Choroid plexus epithelial cell (primary cell): ENCODE results near the gene PCED1A.
"Not testable (repeated sequence)": the region's sequence is repeated elsewhere in the genome, so short reads cannot be mapped to it uniquely, and the experiment has no call there.

Experiments
- DNase-seq: peaks from one replicate; pipeline ENCODE4 v3.0.0-alpha.2; 2010; ENCODE audit warnings: low read depth
- H3K4me3 ChIP-seq: 2 replicates; pipeline ENCODE4 v1.5.1; 2011; ENCODE audit warnings: low read depth, mild to moderate bottlenecking, control low read depth, low read length, moderate library complexity
- TF ChIP-seq, protein P1 (sequence below): conservative IDR thresholded peaks from 2 replicates; pipeline ENCODE4 v1.5.1; 2011; ENCODE audit warnings: low read depth, mild to moderate bottlenecking, control low read depth, inconsistent platforms, low read length, moderate library complexity

Gene PCED1A

DNA sequence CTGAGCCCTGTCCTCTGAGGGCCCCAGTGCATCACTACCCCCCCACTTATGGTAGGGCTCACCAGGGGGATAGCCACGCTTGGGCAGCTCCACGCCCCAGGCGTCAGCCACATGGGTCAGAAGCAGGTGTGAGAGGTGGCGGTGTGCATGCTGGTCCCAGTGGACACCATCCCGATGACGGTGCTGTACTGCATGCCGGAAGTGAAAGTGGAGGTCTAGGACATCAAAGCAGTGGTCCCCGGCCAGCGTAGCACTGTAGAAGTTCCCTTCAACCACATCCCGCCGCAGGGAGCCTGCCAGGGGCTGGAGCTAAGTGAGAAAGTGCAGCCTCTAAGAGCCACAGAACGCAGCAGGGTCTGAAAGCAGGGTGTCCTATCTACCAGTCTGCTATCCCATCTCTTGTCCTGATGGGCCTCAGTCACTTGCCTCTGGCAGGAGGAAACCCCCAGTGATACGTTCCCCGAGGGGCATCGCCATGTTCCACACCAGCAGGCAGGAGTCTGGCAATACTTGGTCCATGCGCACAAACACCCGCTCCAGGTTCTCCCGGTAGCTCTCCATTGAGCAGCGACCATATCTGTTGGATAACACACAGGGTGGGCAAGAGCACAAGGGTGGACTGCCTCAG is 2.2 kb downstream of the PCED1A start:
- TF ChIP-seq, protein P1, sequence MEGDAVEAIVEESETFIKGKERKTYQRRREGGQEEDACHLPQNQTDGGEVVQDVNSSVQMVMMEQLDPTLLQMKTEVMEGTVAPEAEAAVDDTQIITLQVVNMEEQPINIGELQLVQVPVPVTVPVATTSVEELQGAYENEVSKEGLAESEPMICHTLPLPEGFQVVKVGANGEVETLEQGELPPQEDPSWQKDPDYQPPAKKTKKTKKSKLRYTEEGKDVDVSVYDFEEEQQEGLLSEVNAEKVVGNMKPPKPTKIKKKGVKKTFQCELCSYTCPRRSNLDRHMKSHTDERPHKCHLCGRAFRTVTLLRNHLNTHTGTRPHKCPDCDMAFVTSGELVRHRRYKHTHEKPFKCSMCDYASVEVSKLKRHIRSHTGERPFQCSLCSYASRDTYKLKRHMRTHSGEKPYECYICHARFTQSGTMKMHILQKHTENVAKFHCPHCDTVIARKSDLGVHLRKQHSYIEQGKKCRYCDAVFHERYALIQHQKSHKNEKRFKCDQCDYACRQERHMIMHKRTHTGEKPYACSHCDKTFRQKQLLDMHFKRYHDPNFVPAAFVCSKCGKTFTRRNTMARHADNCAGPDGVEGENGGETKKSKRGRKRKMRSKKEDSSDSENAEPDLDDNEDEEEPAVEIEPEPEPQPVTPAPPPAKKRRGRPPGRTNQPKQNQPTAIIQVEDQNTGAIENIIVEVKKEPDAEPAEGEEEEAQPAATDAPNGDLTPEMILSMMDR = no peak
- no peak for DNase-seq
- no peak overlapping the region for H3K4me3 ChIP-seq

DNA sequence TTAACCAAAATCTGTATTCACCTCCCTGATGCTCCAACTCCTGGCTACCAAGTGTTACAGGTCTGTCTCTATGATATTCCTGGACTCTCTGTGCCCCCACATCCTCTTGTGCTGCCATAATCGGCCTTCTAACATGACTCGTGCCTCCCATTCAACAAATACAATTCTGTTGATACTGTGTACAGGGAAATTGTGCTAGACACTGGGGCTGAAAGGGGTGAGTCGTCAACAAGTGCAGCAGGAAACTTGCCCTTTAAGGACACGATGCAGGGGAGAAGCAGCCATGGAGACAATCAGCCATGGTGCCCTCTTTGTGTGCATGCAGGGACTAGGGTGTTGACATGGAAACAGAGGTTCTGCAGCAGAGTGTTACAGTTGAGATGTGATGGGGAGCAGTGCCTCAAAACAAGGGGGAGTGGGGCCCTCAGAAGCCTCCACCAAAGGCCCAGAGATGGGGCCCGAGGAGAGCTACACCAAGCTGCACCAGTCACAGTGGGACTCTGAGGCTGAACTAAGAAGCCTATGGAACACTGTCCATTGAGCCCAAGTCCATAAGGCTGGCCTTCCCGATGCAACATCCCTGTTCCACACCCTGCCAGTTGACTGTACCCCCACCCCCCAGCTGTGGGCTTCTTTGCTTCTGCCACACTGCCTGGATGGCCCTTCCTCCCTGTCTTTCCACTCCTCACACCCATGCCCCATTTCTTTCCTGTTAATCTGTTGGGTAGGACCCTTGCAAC is 3.1 kb downstream of the PCED1A start:
- no peak overlapping the region for H3K4me3 ChIP-seq
- TF ChIP-seq, protein P1 = no peak
- no peak for DNase-seq

DNA sequence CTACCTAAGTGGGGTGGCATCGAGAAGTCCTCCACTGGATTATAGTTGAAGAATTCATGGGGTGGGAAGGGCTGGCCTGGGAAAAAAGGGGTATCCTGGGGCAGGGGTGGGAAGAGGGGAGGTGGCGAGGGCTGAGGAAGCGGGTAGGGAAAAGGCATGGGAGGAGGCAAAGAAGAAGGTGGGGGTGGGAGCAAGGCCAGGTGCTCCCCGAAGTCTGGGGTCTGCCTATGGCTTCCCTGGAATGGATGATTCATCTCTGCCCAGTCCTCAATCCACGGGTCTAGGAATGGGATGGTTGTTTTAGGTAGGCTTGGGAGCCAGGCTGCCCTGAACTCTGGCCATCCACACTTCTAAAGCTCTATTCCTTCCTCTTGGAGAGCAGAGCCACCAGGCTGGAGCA is 4.4 kb downstream of the PCED1A start:
- no peak for DNase-seq
- no peak overlapping the region for H3K4me3 ChIP-seq
- TF ChIP-seq, protein P1 = no peak

DNA sequence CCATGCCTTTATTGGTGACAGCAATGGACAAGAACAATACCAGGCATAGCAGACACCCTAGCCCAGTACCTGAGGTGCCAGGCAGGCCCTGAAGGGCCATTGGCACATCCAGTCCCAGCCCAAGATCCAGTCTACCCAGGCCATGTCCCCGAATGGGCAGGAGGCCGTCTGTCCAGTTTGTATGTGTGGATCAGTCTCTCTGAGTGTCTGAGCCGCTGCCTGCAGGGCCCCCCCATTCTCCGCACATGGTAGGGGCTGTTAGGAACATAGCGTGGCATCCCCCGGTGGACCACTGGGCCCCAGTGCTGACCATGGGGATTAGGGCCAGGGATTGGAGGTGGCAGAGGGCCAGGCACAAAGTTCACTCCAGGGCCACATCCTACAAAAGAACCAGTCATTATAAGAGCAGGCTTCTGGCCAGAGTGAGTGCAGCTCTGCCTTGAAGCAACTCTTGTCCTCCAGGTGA is 5.1 kb downstream of the PCED1A start:
- DNase-seq = no peak
- H3K4me3 ChIP-seq = no peak overlapping the region
- TF ChIP-seq, protein P1 = no peak

DNA sequence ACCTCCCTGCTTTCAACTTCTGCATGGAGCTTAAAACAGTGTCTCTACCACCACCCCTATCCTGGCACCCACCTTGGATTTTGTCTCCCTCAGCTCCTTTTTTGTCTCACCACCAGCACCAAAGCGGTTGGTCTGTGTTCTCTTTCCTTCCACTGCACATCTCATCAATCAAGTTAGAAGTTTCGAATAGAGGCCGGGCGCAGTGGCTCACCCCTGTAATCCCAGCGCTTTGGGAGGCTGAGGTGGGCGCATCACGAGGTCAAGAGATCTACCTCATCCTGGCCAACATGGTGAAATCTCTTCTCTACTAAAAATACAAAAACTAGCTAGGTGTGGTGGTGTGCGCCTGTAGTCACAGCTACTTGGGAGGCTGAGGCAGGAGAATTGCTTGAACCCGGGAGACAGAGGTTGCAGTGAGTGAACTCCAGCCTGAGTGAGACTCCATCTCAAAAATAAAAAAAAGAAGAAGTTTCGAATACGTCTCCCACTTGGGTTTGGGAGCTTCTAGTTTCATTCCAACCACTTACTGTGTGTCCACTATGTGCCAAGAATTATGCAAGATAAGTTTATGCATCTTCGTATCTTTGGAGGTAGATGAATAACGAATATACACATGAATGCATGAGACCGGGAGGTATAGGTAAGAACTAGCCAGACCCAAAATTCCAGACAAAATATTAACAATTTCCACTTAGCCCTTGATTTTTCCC is 5.9 kb downstream of the PCED1A start:
- no peak overlapping the region for H3K4me3 ChIP-seq
- TF ChIP-seq, protein P1 = no peak
- DNase-seq = no peak

DNA sequence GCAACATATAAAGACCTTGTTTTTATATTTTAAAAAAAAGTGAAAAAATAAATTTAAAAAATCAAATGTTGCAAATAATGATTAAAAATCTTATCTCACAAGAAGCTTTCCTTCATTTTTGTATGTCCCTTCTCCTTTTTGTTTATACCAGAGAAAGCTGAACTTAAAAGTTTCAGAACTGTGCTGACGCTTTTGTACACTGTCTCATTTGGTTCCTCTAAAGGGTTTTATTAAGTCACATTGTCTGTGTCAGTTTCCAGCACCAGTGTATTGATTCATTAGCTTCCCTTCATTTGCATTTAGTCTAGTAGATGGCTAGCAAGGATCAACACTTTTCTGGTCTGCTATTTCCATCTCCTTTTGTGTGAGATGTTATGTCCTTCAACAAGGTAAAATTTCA is 6.7 kb downstream of the PCED1A start:
- TF ChIP-seq, protein P1 = no peak

DNA sequence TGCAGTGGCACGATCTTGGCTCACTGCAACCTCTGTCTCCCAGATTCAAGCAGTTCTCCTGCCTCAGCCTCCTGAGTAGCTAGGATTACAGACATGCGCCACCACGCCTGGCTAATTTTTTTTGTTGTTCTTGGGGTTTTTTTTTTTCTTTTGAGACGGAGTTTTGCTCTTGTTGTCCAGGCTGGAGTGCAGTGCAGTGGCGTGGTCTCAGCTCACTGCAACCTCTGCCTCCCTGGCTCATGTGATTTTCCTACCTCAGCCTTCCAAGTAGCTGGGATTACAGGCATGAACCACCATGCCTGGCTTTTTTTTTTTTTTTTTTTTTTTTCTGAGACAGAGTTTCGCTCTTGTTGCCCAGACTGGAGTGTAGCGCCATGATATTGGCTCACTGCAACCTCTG is 9.2 kb downstream of the PCED1A start:
- not testable (repeated sequence) for DNase-seq, H3K4me3 ChIP-seq

More for the DNA sequence above, 6.7 kb downstream of the PCED1A start:
- H3K4me3 ChIP-seq = no peak overlapping the region
- no peak for DNase-seq
